ENCODE results near the gene EFS. TPM values are rescaled to one million over a fixed set of nuclear protein-coding genes. Genes with fewer than 3 reads are reported as not detected.

EFS gene
- total and polyA plus RNA-seq, 2 of the 8 experiments (the other 6 are each of a cell fraction or from before 2014, with no cell fraction given) = 27.8 to 28.6 TPM

DNA sequence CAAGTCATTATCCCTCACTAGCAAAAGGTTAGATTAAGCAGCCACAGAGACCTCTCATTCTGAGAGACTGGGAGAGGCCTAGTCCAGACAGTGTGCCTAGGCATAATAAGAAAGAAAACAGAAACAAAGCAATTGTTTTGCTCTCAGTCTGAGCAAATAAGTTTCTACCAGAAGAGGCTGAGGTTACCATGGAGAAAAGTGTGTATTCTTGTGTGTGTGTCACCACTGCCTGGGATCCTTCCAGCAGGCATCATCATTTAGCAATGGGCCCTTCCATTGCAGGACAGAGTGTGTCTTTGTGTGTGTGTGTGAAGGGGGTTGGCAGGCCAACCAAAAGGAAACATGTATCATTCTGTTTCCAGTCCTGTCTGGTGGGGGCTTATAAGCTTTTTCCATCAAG, 3.7 kb downstream of the EFS start (continued):
- TF ChIP-seq, protein P1, sequence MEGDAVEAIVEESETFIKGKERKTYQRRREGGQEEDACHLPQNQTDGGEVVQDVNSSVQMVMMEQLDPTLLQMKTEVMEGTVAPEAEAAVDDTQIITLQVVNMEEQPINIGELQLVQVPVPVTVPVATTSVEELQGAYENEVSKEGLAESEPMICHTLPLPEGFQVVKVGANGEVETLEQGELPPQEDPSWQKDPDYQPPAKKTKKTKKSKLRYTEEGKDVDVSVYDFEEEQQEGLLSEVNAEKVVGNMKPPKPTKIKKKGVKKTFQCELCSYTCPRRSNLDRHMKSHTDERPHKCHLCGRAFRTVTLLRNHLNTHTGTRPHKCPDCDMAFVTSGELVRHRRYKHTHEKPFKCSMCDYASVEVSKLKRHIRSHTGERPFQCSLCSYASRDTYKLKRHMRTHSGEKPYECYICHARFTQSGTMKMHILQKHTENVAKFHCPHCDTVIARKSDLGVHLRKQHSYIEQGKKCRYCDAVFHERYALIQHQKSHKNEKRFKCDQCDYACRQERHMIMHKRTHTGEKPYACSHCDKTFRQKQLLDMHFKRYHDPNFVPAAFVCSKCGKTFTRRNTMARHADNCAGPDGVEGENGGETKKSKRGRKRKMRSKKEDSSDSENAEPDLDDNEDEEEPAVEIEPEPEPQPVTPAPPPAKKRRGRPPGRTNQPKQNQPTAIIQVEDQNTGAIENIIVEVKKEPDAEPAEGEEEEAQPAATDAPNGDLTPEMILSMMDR (IDR thresholded peaks at IDR 0.05; ENCODE audit: control extremely low read depth in 1 of 3, insufficient read depth in 1 of 3, low read depth in 1 of 3, low read length in 3 of 3) = no peak
- TF ChIP-seq NANOG (IDR thresholded peaks at IDR 0.05; ENCODE audit: insufficient read depth, low read depth, low read length, poor library complexity, severe bottlenecking) (no peak), CBX5 (IDR thresholded peaks at IDR 0.05; ENCODE audit: low read depth, low read length) (no peak), EP300 (IDR thresholded peaks at IDR 0.05; ENCODE audit: borderline replicate concordance in 1 of 2, low read depth in 2 of 2, low read length in 2 of 2) (no peak), SAP30 (IDR thresholded peaks at IDR 0.05; ENCODE audit: insufficient read depth, insufficient replicate concordance, low read length) (no peak)
